Effector memory CD8-positive, alpha-beta T cell (primary cell): ENCODE data around the gene CGREF1.
A peak's percentile ranks its signal among the peaks of the same experiment; 100 is the strongest.

ENCODE experiments used
- ATAC-seq: fragments of 150-1000 bp; cut with Tn5 transposase; replicated peaks from 2 replicates; pipeline ENCODE4 v1.10.0; 2021; ENCODE audit warnings: mild to moderate bottlenecking, moderate library complexity
- DNase-seq, 3 experiments: peaks; one replicate each; pipeline ENCODE4 v3.0.0; 2021
- H3K27ac Mint-ChIP-seq, 2 donors: one replicate each; pipeline ENCODE4 v1.8.0; 2022; ENCODE audit warnings: mild to moderate bottlenecking in 2 of 2, mixed read lengths in 2 of 2, moderate library complexity in 2 of 2
- H3K27me3 Mint-ChIP-seq, 2 donors: one replicate each; pipeline ENCODE4 v1.8.0; 2022; ENCODE audit warnings: mixed read lengths in 2 of 2
- H3K36me3 Mint-ChIP-seq: one replicate; pipeline ENCODE4 v1.8.0; 2022; ENCODE audit warnings: mild to moderate bottlenecking, moderate library complexity, mixed read lengths; ENCODE audit not compliant: insufficient read depth
- H3K4me1 Mint-ChIP-seq, 2 donors: one replicate each; pipeline ENCODE4 v1.8.0; 2022; ENCODE audit warnings: low read depth in 2 of 2, mixed read lengths in 2 of 2
- H3K4me3 Mint-ChIP-seq, 2 donors: one replicate each; pipeline ENCODE4 v1.8.0; 2022; ENCODE audit warnings: mild to moderate bottlenecking in 2 of 2, mixed read lengths in 2 of 2, moderate library complexity in 2 of 2
- H3K9me3 Mint-ChIP-seq, 2 donors: one replicate each; pipeline ENCODE4 v1.8.0; 2022; ENCODE audit warnings: mixed read lengths in 2 of 2

The CGREF1 gene

DNA sequence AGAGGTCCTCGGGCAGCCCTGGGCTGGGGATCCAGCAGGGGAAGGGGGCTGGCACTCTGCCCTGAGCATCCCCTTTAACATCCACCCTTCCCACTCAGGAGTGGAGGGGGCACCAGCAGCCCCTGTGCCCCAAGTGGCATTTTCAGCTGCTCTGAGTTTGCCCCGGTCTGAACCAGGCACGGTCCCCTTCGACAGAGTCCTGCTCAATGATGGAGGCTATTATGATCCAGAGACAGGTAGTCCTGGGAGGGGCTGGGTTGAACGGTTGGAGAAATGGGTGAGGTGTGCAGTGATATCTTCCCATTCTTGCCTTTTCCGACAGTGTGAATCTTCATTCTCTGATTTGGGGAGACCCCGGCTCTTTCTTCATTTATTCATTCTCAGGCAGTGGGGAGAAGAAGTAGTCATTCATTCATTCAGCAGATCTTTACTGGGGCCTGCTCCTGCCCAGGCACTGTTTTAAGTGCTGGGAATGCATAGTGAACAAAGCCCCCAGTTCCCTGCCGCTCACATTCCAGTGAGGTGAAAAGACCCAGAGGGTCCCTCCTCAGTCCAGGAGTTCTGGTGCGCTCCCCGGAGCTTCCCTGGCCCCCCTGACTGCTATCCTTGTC is 33.8 kb downstream of the CGREF1 start:
- Mint-ChIP-seq H3K36me3 (peaks cover 8% of the 10 kb centered on the region), H3K4me3 (peak overlapping the region; percentile 80 to 82), H3K27ac (peak overlapping the region; percentile 33 to 91), H3K4me1 (peaks cover 22 to 29% of the 10 kb centered on the region in 2 donors), H3K9me3 (no peaks in the 10 kb centered on the region), H3K27me3 (no peaks in the 10 kb centered on the region)
- no peak for ATAC-seq
- no peak for DNase-seq

DNA sequence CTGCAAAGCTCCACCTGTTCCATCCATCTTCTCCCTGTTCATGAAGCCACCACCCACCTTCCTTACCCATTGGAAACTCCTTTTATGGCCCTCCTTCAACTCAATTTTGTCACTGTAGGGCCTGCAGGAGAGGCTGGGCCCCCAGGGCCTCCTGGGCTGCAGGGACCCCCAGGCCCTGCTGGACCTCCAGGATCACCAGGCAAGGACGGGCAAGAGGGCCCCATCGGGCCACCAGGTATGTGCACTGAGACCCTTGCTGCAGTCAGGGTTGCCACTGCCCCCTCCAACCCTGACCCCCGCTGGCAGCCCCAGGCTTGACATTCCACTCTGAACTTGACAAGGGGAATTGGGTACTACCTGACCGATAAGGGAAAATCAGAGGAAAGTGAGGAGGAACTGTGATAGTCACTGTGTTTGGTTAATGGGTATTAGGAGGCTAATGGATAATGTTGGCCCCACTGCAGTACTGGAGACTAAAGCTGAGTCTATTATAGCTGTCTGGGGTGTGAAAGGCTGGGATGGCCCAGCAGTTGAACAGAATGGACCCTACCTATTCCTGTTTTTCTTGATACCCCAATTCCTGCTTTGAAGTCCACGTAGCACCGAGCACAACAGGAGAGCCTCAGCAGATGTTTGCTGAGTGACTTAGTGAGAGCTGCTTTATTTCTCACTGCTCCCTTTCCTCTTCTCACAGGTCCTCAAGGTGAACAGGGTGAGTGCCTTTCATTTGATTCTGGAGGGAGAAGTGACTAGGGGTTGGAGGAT is 34.4 kb downstream of the CGREF1 start:
- peaks cover 24 to 31% of the 10 kb centered on the region in 2 donors for H3K4me1 Mint-ChIP-seq

DNA sequence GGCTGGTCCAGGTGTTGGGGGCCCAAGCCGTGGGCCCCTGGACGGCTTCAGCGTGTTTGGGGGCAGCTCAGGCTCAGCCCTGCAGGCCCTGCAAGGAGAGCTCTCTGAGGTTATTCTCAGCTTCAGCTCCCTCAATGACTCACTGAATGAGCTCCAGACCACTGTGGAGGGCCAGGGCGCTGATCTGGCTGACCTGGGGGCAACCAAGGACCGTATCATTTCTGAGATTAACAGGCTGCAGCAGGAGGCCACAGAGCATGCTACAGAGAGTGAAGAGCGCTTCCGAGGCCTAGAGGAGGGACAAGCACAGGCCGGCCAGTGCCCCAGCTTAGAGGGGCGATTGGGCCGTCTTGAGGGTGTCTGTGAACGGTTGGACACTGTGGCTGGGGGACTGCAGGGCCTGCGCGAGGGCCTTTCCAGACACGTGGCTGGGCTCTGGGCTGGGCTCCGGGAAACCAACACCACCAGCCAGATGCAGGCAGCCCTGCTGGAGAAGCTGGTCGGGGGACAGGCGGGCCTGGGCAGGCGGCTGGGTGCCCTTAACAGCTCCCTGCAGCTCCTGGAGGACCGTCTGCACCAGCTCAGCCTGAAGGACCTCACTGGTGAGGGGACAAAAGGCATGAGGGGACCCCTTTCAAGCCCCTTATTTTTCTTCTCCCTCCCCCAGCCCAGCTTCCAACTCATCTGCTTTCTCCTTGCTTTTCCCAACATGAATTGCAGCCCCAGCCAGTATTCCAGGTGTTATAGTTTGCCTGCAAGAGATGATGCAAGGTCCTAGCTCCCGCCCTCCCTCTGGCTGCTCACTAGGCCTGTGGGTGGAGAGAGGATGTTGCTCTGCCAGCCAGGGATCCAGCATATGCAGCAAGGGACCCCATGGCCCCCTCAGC is 35.3 kb downstream of the CGREF1 start:
- DNase-seq (no peak), ATAC-seq (no peak)
- peaks cover 24 to 31% of the 10 kb centered on the region in 2 donors for H3K4me1 Mint-ChIP-seq
- H3K27me3 Mint-ChIP-seq = no peaks in the 10 kb centered on the region
- H3K4me3 Mint-ChIP-seq = peak overlapping the region in 1 of 2 donors; percentile 10
- no peaks in the 10 kb centered on the region for H3K9me3 Mint-ChIP-seq
- no peak overlapping the region for H3K27ac Mint-ChIP-seq
- peaks cover 8% of the 10 kb centered on the region for H3K36me3 Mint-ChIP-seq

More for the DNA sequence above, 34.4 kb downstream of the CGREF1 start:
- no peak for DNase-seq
- H3K9me3 Mint-ChIP-seq = no peaks in the 10 kb centered on the region
- no peaks in the 10 kb centered on the region for H3K27me3 Mint-ChIP-seq
- H3K36me3 Mint-ChIP-seq = peaks cover 8% of the 10 kb centered on the region
- ATAC-seq = no peak
- H3K27ac Mint-ChIP-seq = no peak overlapping the region
- peak overlapping the region; percentile 10 to 82 for H3K4me3 Mint-ChIP-seq

DNA sequence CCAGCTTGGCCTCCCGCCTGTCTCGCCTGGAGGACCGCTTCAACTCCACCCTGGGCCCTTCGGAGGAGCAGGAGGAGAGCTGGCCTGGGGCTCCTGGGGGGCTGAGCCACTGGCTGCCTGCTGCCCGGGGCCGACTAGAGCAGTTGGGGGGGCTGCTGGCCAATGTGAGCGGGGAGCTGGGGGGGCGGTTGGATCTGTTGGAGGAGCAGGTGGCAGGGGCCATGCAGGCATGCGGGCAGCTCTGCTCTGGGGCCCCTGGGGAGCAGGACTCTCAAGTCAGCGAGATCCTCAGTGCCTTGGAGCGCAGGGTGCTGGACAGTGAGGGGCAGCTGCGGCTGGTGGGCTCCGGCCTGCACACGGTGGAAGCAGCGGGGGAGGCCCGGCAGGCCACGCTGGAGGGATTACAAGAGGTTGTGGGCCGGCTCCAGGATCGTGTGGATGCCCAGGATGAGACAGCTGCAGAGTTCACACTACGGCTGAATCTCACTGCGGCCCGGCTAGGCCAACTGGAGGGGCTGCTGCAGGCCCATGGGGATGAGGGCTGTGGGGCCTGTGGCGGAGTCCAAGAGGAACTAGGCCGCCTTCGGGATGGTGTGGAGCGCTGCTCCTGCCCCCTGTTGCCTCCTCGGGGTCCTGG is 36.0 kb downstream of the CGREF1 start:
- Mint-ChIP-seq H3K4me3 (no peak overlapping the region), H3K27ac (no peak overlapping the region)

DNA sequence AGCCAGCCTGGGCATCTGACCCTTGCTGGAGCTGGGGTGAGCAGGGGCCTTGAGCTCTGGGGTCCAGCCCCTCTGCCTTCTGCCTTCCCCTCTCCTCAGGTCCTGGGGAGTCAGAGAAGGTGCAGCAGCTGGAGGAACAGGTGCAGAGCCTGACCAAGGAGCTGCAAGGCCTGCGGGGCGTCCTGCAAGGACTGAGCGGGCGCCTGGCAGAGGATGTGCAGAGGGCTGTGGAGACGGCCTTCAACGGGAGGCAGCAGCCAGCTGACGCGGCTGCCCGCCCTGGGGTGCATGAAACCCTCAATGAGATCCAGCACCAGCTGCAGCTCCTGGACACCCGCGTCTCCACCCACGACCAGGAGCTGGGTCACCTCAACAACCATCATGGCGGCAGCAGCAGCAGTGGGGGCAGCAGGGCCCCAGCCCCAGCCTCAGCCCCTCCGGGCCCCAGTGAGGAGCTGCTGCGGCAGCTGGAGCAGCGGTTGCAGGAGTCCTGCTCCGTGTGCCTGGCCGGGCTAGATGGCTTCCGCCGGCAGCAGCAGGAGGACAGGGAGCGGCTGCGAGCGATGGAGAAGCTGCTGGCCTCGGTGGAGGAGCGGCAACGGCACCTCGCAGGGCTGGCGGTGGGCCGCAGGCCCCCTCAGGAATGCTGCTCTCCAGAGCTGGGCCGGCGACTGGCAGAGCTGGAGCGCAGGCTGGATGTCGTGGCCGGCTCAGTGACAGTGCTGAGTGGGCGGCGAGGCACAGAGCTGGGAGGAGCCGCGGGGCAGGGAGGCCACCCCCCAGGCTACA is 36.8 kb downstream of the CGREF1 start:
- Mint-ChIP-seq H3K27me3 (no peaks in the 10 kb centered on the region), H3K4me3 (peak overlapping the region in 1 of 2 donors; percentile 79), H3K36me3 (peaks cover 8% of the 10 kb centered on the region), H3K9me3 (no peaks in the 10 kb centered on the region), H3K4me1 (peaks cover 24 to 33% of the 10 kb centered on the region in 2 donors), H3K27ac (peak overlapping the region in 1 of 2 donors; percentile 83)
- ATAC-seq = no peak
- no peak for DNase-seq

More for the DNA sequence above, 36.0 kb downstream of the CGREF1 start:
- peaks cover 8% of the 10 kb centered on the region for H3K36me3 Mint-ChIP-seq
- DNase-seq (no peak), ATAC-seq (no peak)
- H3K27me3 Mint-ChIP-seq = no peaks in the 10 kb centered on the region
- H3K9me3 Mint-ChIP-seq = no peaks in the 10 kb centered on the region
- H3K4me1 Mint-ChIP-seq = peaks cover 24 to 32% of the 10 kb centered on the region in 2 donors

DNA sequence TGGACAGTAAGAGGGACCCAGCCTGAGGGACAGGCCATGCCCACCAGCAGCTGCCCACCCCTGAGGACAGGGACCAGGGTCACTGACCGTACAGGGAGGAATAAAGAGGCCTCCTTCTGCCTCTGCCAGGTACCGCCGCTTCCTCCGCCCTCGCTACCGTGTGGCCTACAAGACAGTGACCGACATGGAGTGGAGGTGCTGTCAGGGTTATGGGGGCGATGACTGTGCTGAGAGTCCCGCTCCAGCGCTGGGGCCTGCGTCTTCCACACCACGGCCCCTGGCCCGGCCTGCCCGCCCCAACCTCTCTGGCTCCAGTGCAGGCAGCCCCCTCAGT is 38.4 kb downstream of the CGREF1 start:
- no peaks in the 10 kb centered on the region for H3K9me3 Mint-ChIP-seq
- H3K4me3 Mint-ChIP-seq = peak overlapping the region; percentile 72 to 79
- H3K36me3 Mint-ChIP-seq = peaks cover 3% of the 10 kb centered on the region
- DNase-seq (no peak), ATAC-seq (no peak)
- peaks cover 26 to 30% of the 10 kb centered on the region in 2 donors for H3K4me1 Mint-ChIP-seq
- H3K27ac Mint-ChIP-seq = peak overlapping the region; percentile 83 to 90
- no peaks in the 10 kb centered on the region for H3K27me3 Mint-ChIP-seq

DNA sequence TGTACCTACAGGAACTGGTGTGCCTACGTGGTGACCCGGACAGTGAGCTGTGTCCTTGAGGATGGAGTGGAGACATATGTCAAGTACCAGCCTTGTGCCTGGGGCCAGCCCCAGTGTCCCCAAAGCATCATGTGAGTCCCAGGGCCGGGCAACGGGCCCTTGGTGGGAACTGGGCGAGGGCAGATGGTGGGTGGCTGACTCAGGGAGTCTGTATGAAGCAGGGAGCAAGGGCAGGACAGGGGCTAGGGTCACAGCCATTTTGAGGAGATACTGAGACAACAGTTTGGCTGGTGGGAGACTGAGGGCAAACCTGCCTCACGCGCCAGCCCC is 38.8 kb downstream of the CGREF1 start:
- Mint-ChIP-seq H3K27me3 (no peaks in the 10 kb centered on the region), H3K4me3 (peak overlapping the region in 1 of 2 donors; percentile 72), H3K4me1 (peaks cover 27 to 30% of the 10 kb centered on the region in 2 donors), H3K9me3 (no peaks in the 10 kb centered on the region), H3K36me3 (peaks cover 3% of the 10 kb centered on the region), H3K27ac (peak overlapping the region; percentile 83 to 90)
- DNase-seq (no peak), ATAC-seq (no peak)

DNA sequence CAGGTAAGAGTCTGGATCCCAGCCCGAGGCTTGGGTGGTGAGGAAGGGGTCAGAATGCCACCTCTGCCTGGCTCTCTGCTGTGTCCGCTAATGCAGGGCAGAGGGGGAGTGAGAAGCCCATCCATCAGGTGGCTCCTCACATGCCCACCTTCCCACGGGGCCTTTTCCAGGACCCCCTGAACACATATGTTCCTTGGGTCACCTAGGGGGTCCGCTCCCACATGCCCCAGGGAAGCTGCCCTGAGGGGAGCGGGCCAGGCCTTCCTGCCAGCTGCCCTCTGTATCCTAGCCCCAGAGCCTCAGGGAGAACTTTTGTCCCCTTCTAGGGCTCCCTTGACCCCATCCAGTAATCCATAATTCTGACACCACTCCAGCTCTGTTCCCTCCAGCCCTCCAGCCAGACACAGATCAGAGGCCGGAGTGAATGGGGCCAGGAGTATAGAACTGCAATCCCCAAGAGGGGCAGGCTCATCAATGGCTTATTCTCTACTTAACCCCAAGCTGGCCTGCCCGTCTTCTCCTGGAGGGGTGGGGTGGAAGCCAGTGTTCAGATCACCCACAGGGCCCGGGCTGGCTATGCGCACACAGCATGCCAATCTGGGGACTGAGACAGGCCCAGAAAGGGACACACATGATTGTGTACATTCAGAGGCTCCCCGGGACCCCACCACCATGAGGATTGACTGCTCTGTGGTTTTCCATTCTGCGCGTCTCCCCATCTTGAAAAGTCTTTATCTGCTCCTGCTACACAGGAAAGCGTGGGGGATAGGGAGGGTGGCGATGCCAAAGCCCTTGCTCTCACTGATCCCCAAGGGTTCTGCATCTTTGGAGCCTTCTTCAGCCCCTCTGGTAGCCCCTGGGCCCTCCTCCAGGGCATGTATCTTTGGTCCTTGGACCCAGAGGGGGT is 39.4 kb downstream of the CGREF1 start:
- Mint-ChIP-seq H3K36me3 (peaks cover 3% of the 10 kb centered on the region), H3K27me3 (no peaks in the 10 kb centered on the region), H3K9me3 (no peaks in the 10 kb centered on the region), H3K4me3 (peak overlapping the region in 1 of 2 donors; percentile 72), H3K4me1 (peaks cover 32 to 35% of the 10 kb centered on the region in 2 donors), H3K27ac (peak overlapping the region in 1 of 2 donors; percentile 83)
- ATAC-seq (no peak), DNase-seq (no peak)

DNA sequence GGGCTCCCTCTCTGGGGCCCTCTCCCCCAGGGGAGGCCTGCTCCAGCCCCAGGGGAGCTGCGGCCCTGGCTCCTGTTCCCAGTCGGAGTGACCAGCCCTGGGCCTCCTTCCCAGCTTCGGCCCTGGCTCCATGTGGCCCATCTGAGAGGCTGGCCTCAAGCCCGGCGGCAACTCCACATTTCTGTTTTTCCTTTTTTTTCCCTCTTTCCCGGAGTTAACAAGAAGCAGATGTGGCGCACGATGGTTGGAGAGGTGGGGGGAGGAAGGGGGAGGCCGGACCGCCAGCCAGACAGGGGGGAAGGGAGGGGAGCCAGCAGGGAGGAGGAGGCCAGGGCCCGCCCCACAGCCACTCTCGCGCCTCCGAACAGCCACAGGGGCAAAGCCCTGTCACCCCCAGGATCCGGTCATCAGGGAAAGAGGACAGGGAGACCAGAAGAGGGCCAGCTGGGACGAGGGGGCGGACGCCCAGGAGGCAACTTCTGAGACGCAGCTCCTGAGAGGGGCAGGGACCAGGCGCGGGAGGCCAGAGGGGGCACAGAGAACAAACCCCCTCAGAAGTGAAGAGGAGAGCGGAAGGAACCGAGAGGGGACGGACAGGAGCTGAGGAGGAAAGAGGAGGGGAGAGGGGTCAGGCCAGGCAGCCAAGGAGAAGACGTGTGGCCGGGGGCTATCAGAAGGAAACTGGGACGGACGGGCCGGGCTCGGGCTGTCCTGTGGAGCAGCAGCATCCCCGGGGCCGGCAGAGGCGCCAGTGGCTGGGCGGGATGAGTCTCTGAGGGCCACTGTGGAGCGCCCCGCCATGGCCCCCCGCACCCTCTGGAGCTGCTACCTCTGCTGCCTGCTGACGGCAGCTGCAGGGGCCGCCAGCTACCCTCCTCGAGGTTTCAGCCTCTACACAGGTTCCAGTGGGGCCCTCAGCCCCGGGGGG is 40.4 kb downstream of the CGREF1 start, which contains the start of gene EMILIN1:
EMILIN1 (plus strand) TSS at position 349 of the 928 bp plus-strand sequence; CDS start at position 800, 451 bp downstream.
- Mint-ChIP-seq H3K9me3 (no peaks in the 10 kb centered on the region), H3K27ac (peak within 1 kb of the TSS in 1 of 2 donors; percentile 42), H3K4me1 (peaks cover 35 to 36% of the 10 kb centered on the region in 2 donors), H3K36me3 (peaks cover 3% of the 10 kb centered on the region), H3K27me3 (no peaks in the 10 kb centered on the region), H3K4me3 (no peak within 1 kb of the TSS)
- no peak for ATAC-seq
- DNase-seq = no peak

DNA sequence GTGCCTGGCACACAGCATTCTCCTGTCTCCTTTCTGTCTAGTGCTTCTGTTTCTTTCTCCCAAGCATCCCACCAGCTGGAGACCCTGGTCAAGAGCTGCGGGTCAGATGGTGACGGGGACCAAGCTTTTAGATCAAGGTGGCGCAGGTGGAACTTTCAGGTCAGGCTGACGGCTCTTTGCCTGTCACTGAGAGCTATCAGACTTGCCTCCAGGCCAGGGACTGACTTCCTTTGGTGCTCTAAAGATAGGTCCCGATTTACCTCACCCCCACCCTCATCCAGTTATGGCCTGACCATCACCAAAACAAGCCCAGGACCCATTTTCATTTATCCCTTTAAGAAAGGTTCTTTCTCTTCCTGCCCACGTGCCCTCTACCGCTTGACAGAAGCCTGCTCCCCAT is 41.7 kb downstream of the CGREF1 start:
- H3K27me3 Mint-ChIP-seq = no peaks in the 10 kb centered on the region
- ATAC-seq (no peak), DNase-seq (no peak)
- H3K4me3 Mint-ChIP-seq = no peak overlapping the region
- no peaks in the 10 kb centered on the region for H3K9me3 Mint-ChIP-seq
- H3K36me3 Mint-ChIP-seq = peaks cover 3% of the 10 kb centered on the region
- H3K4me1 Mint-ChIP-seq = peaks cover 36 to 40% of the 10 kb centered on the region in 2 donors
- H3K27ac Mint-ChIP-seq = no peak overlapping the region

DNA sequence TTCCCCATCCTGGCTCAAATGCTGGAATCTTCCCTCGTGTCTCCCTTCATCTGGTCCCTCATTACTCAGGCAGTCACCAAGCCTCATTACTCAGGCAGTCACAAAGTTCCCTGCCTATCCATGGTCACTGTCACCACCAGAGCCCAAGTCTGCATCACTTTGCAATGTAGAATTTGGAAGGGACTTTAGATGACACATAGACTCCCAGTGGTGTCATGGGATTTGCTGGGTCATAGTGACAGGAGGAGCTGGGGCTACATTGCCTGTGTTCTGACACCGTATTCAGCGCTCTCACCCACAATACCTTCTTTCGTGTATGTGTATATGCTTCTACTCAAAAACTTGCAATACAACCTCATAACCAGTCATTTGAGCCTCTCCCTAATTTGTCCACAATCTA is 42.6 kb downstream of the CGREF1 start:
- H3K4me1 Mint-ChIP-seq = peaks cover 35 to 39% of the 10 kb centered on the region in 2 donors
- DNase-seq (no peak), ATAC-seq (no peak)
- H3K36me3 Mint-ChIP-seq = peaks cover 3% of the 10 kb centered on the region
- no peaks in the 10 kb centered on the region for H3K27me3 Mint-ChIP-seq
- no peaks in the 10 kb centered on the region for H3K9me3 Mint-ChIP-seq
- no peak overlapping the region for H3K27ac Mint-ChIP-seq
- H3K4me3 Mint-ChIP-seq = peak overlapping the region in 1 of 2 donors; percentile 1
